ENCODE data around the gene ZNF785.

DNA sequence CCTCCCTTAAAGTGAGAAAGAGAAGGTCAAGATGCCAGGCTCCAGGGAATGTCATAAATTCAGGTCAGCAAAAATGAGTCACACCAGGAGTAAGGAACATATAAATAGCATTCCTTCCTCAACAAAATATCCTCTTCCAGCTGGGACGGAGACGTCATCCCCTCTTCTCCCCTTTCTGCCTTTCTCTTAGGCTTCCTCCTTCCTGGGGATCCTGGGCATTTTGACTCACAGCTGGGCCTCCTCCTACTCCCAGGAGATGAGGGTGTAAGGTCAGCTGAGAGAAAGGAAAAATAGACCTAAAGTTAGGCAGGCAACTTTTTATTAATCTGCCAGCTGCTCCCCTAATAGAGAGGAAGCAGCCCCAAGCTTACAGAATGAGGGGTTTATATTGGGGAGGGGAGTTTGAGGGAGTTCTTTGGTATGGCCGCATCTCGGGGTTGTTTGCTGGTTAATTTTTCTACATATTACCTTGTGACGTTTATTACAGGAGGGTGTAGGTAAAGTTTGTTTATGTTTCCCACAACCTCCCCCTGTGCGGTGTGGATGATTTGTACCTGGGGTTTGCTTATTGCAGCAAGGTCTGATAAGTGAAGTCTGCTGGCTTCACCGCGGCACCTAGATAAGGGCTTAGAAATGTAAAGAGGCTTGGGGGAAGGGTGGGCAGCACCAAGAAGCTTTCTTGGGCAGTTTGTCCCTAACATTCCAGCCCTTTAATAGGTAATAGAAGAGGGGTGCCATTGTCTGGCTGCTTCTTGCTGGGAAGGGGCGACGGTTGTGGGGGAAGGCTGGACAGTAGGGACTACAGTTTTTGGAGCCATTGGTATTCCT is 43.8 kb downstream of the ZNF785 start:
- TF ChIP-seq POLR2AphosphoS5 (IDR thresholded peaks at IDR 0.05; ENCODE audit: borderline replicate concordance, low read depth, low read length): no peak
- TF ChIP-seq EZH2 (IDR thresholded peaks at IDR 0.05): no peak
- no peak for TF ChIP-seq FOXP2 (optimal IDR thresholded peaks at IDR 0.05; ENCODE audit: control extremely low read depth, extremely low read length, insufficient read depth)

All from SK-N-MC (cell line).